ENCODE results near the gene DPH5. TPM values are rescaled to one million over a fixed set of nuclear protein-coding genes. Genes with fewer than 3 reads are reported as not detected.
"Not testable (repeated sequence)": the region's sequence is repeated elsewhere in the genome, so short reads cannot be mapped to it uniquely, and the experiment has no call there.

Gene DPH5
- total RNA-seq, 2 experiments from 2014 or later = 61.7 to 66.3 TPM

GRCh38 chr1:101051688-101052638 lies 26.4 kb upstream of the DPH5 start:
- no peak overlapping the region for H3K4me3 Mint-ChIP-seq
- peaks cover 17% of the 10 kb centered on the region for H3K4me1 Mint-ChIP-seq (ENCODE audit: low read depth)
- H3K27me3 Mint-ChIP-seq (ENCODE audit: low read depth) = no peaks in the 10 kb centered on the region
- CTCF ChIA-PET = interaction anchor here (0.6 to 1.3 kb wide), 5 partner anchors 9 to 236 kb away, joined by 3 to 5 read pairs (median 3); no protein-coding TSS in a partner anchor
- H3K27ac Mint-ChIP-seq = peak overlapping the region; percentile 48
- peak; percentile 64 for DNase-seq
- intact Hi-C loops (cut with micrococcal nuclease) = loop anchor here (2.0 to 5.0 kb wide), 4 partner anchors 127 to 400 kb away; partner anchors contain the start of gene S1PR1
- H3K9me3 Mint-ChIP-seq = no peaks in the 10 kb centered on the region
- H3K36me3 Mint-ChIP-seq (ENCODE audit: low read depth) = peaks cover 6% of the 10 kb centered on the region

- intact Hi-C loops (cut with micrococcal nuclease) = loop anchor here (5.0 kb wide), 1 partner anchor 401 kb away; no protein-coding TSS in a partner anchor
- Mint-ChIP-seq H3K27me3 (ENCODE audit: low read depth) (no peaks in the 10 kb centered on the region), H3K27ac (no peak overlapping the region), H3K9me3 (no peaks in the 10 kb centered on the region), H3K4me1 (ENCODE audit: low read depth) (peaks cover 16% of the 10 kb centered on the region), H3K4me3 (no peak overlapping the region), H3K36me3 (ENCODE audit: low read depth) (peaks cover 11% of the 10 kb centered on the region)
- CTCF ChIA-PET = interaction anchor here (0.6 kb wide), 3 partner anchors 64 to 307 kb away, joined by 3 read pairs; no protein-coding TSS in a partner anchor
- no peak for DNase-seq
These were observed 25.3 kb upstream of the DPH5 start for GRCh38 chr1:101050869-101051268.

- no peak for DNase-seq
- Mint-ChIP-seq H3K27me3 (ENCODE audit: low read depth) (no peaks in the 10 kb centered on the region), H3K27ac (no peak overlapping the region), H3K4me3 (no peak overlapping the region), H3K4me1 (ENCODE audit: low read depth) (peaks cover 12% of the 10 kb centered on the region), H3K9me3 (peaks cover 15% of the 10 kb centered on the region), H3K36me3 (ENCODE audit: low read depth) (peaks cover 31% of the 10 kb centered on the region)
- CTCF ChIA-PET = interaction anchor here (1.1 to 1.3 kb wide), 2 partner anchors 194 to 244 kb away, joined by 5 read pairs; no protein-coding TSS in a partner anchor
- intact Hi-C loops (cut with micrococcal nuclease) = no loop called here
These were observed 19.2 kb upstream of the DPH5 start for GRCh38 chr1:101044749-101045148.

GRCh38 chr1:101044259-101044658 lies 18.7 kb upstream of the DPH5 start:
- peaks cover 36% of the 10 kb centered on the region for H3K36me3 Mint-ChIP-seq (ENCODE audit: low read depth)
- H3K9me3 Mint-ChIP-seq = peaks cover 19% of the 10 kb centered on the region
- H3K4me3 Mint-ChIP-seq = no peak overlapping the region
- H3K27ac Mint-ChIP-seq = no peak overlapping the region
- no peak for DNase-seq
- intact Hi-C loops (cut with micrococcal nuclease) = no loop called here
- no peaks in the 10 kb centered on the region for H3K27me3 Mint-ChIP-seq (ENCODE audit: low read depth)
- CTCF ChIA-PET = interaction anchor here (1.0 to 1.3 kb wide), 3 partner anchors 194 to 265 kb away, joined by 4 to 5 read pairs (median 5); no protein-coding TSS in a partner anchor
- peaks cover 12% of the 10 kb centered on the region for H3K4me1 Mint-ChIP-seq (ENCODE audit: low read depth)

- CTCF ChIA-PET = interaction anchor here (0.8 to 1.1 kb wide), 3 partner anchors 10 to 266 kb away, joined by 3 to 5 read pairs (median 4); no protein-coding TSS in a partner anchor
- Mint-ChIP-seq H3K4me3 (no peak overlapping the region), H3K9me3 (peaks cover 19% of the 10 kb centered on the region)
These were observed 18.2 kb upstream of the DPH5 start for GRCh38 chr1:101043776-101044175.

GRCh38 chr1:101041300-101041699 lies 15.7 kb upstream of the DPH5 start:
- CTCF ChIA-PET = interaction anchor here (1.0 kb wide), 1 partner anchor 15 kb away, joined by 3 read pairs; no protein-coding TSS in a partner anchor
- intact Hi-C loops (cut with micrococcal nuclease) = no loop called here
- peaks cover 54% of the 10 kb centered on the region for H3K36me3 Mint-ChIP-seq (ENCODE audit: low read depth)
- H3K27ac Mint-ChIP-seq = no peak overlapping the region
- H3K4me3 Mint-ChIP-seq = no peak overlapping the region
- DNase-seq = no peak
- no peaks in the 10 kb centered on the region for H3K27me3 Mint-ChIP-seq (ENCODE audit: low read depth)
- H3K9me3 Mint-ChIP-seq = peaks cover 20% of the 10 kb centered on the region
- H3K4me1 Mint-ChIP-seq (ENCODE audit: low read depth) = peaks cover 22% of the 10 kb centered on the region

More at GRCh38 chr1:101043776-101044175, 18.2 kb upstream of the DPH5 start:
- H3K27ac Mint-ChIP-seq = no peak overlapping the region
- no peaks in the 10 kb centered on the region for H3K27me3 Mint-ChIP-seq (ENCODE audit: low read depth)
- intact Hi-C loops (cut with micrococcal nuclease) = loop anchor here (1.0 kb wide), 1 partner anchor 245 kb away; no protein-coding TSS in a partner anchor
- H3K4me1 Mint-ChIP-seq (ENCODE audit: low read depth) = peaks cover 12% of the 10 kb centered on the region
- H3K36me3 Mint-ChIP-seq (ENCODE audit: low read depth) = peaks cover 40% of the 10 kb centered on the region
- no peak for DNase-seq

- intact Hi-C loops (cut with micrococcal nuclease) = no loop called here
- H3K4me3 Mint-ChIP-seq = no peak overlapping the region
- H3K4me1 Mint-ChIP-seq (ENCODE audit: low read depth) = peaks cover 27% of the 10 kb centered on the region
- CTCF ChIA-PET = interaction anchor here (1.0 kb wide), 1 partner anchor 16 kb away, joined by 3 read pairs; no protein-coding TSS in a partner anchor
- H3K36me3 Mint-ChIP-seq (ENCODE audit: low read depth) = peaks cover 51% of the 10 kb centered on the region
- H3K27ac Mint-ChIP-seq = no peak overlapping the region
- H3K27me3 Mint-ChIP-seq (ENCODE audit: low read depth) = no peaks in the 10 kb centered on the region
- DNase-seq = no peak
- peaks cover 20% of the 10 kb centered on the region for H3K9me3 Mint-ChIP-seq
These were observed 15.1 kb upstream of the DPH5 start for GRCh38 chr1:101040666-101041065.

GRCh38 chr1:101039245-101039644 lies 13.7 kb upstream of the DPH5 start:
- no peak overlapping the region for H3K4me3 Mint-ChIP-seq
- intact Hi-C loops (cut with micrococcal nuclease) = no loop called here
- CTCF ChIA-PET = no interaction called here
- DNase-seq = no peak
- peaks cover 45% of the 10 kb centered on the region for H3K36me3 Mint-ChIP-seq (ENCODE audit: low read depth)
- H3K27ac Mint-ChIP-seq = no peak overlapping the region
- H3K4me1 Mint-ChIP-seq (ENCODE audit: low read depth) = peaks cover 27% of the 10 kb centered on the region
- H3K9me3 Mint-ChIP-seq = peaks cover 20% of the 10 kb centered on the region
- no peaks in the 10 kb centered on the region for H3K27me3 Mint-ChIP-seq (ENCODE audit: low read depth)

- Mint-ChIP-seq H3K9me3 (peaks cover 23% of the 10 kb centered on the region), H3K4me3 (no peak overlapping the region), H3K27me3 (ENCODE audit: low read depth) (no peaks in the 10 kb centered on the region), H3K27ac (no peak overlapping the region), H3K4me1 (ENCODE audit: low read depth) (peaks cover 33% of the 10 kb centered on the region), H3K36me3 (ENCODE audit: low read depth) (peaks cover 47% of the 10 kb centered on the region)
- intact Hi-C loops (cut with micrococcal nuclease) = no loop called here
- no peak for DNase-seq
- CTCF ChIA-PET = interaction anchor here (0.7 to 1.6 kb wide), 5 partner anchors 17 to 251 kb away, joined by 3 read pairs; no protein-coding TSS in a partner anchor
These were observed 11.7 kb upstream of the DPH5 start for GRCh38 chr1:101037316-101037715.

GRCh38 chr1:101033017-101033416 lies 7.4 kb upstream of the DPH5 start:
- Mint-ChIP-seq H3K4me1 (ENCODE audit: low read depth) (peaks cover 41% of the 10 kb centered on the region), H3K27me3 (ENCODE audit: low read depth) (no peaks in the 10 kb centered on the region), H3K4me3 (no peak overlapping the region), H3K36me3 (ENCODE audit: low read depth) (peaks cover 34% of the 10 kb centered on the region), H3K27ac (no peak overlapping the region), H3K9me3 (peaks cover 3% of the 10 kb centered on the region)
- DNase-seq = no peak
- intact Hi-C loops (cut with micrococcal nuclease) = no loop called here
- CTCF ChIA-PET = interaction anchor here (0.8 kb wide), 1 partner anchor 10 kb away, joined by 3 read pairs; no protein-coding TSS in a partner anchor

GRCh38 chr1:101032129-101032528 lies 6.5 kb upstream of the DPH5 start:
- H3K36me3 Mint-ChIP-seq (ENCODE audit: low read depth) = peaks cover 35% of the 10 kb centered on the region
- H3K27me3 Mint-ChIP-seq (ENCODE audit: low read depth); intact Hi-C loops (cut with micrococcal nuclease); CTCF ChIA-PET; DNase-seq; H3K9me3 Mint-ChIP-seq; H3K4me3 Mint-ChIP-seq; H3K27ac Mint-ChIP-seq: not testable (repeated sequence)
- peaks cover 46% of the 10 kb centered on the region for H3K4me1 Mint-ChIP-seq (ENCODE audit: low read depth)

- Mint-ChIP-seq H3K36me3 (ENCODE audit: low read depth) (peaks cover 43% of the 10 kb centered on the region), H3K27me3 (ENCODE audit: low read depth) (no peaks in the 10 kb centered on the region), H3K27ac (no peak overlapping the region), H3K4me1 (ENCODE audit: low read depth) (peaks cover 48% of the 10 kb centered on the region), H3K9me3 (peaks cover 3% of the 10 kb centered on the region), H3K4me3 (no peak overlapping the region)
- CTCF ChIA-PET = interaction anchor here (0.6 to 1.5 kb wide), 3 partner anchors 33 to 111 kb away, joined by 3 read pairs; no protein-coding TSS in a partner anchor
- intact Hi-C loops (cut with micrococcal nuclease) = no loop called here
- DNase-seq = no peak
These were observed 5.3 kb upstream of the DPH5 start for GRCh38 chr1:101030881-101031280.

Data from activated naive CD4-positive, alpha-beta T cell treated with anti-CD3 and anti-CD28 coated beads for 36 hours (primary cell).